HG02970 (cell line): ENCODE measurements around the gene MAOA.
"Not testable (repeated sequence)": the region's sequence is repeated elsewhere in the genome, so short reads cannot be mapped to it uniquely, and the experiment has no call there.

Source experiments
- ATAC-seq: cut with Tn5 transposase; IDR thresholded peaks from one replicate; pipeline ENCODE4 v1.9.1; 2021; ENCODE audit warnings: mild to moderate bottlenecking, moderate library complexity, moderate number of reproducible peaks; ENCODE audit not compliant: unreplicated experiment, low FRiP score

The MAOA gene

GRCh38 chrX:43656005-43656494 lies at the start of gene MAOA:
Gene MAOA (plus strand): TSS chrX:43656299. CDS start chrX:43656342, 43 bp downstream.
- ATAC-seq: no peak

- ATAC-seq: no peak
Measured at GRCh38 chrX:43612400-43612799, 43.7 kb upstream of the MAOA start.

- ATAC-seq: no peak
Measured at GRCh38 chrX:43615660-43616059, 40.4 kb upstream of the MAOA start.

- no peak for ATAC-seq
Measured at GRCh38 chrX:43618366-43619205, 37.5 kb upstream of the MAOA start.

GRCh38 chrX:43619861-43620260 lies 36.2 kb upstream of the MAOA start:
- ATAC-seq: not testable (repeated sequence)

- no peak for ATAC-seq
Measured at GRCh38 chrX:43627147-43627546, 29.0 kb upstream of the MAOA start.

- no peak for ATAC-seq
Measured at GRCh38 chrX:43627669-43628068, 28.4 kb upstream of the MAOA start.

GRCh38 chrX:43629229-43629628 lies 26.9 kb upstream of the MAOA start:
- no peak for ATAC-seq

GRCh38 chrX:43631841-43632240 lies 24.3 kb upstream of the MAOA start:
- no peak for ATAC-seq

GRCh38 chrX:43633081-43633480 lies 23.0 kb upstream of the MAOA start:
- no peak for ATAC-seq

- no peak for ATAC-seq
Measured at GRCh38 chrX:43633757-43634156, 22.3 kb upstream of the MAOA start.

- no peak for ATAC-seq
Measured at GRCh38 chrX:43640482-43640881, 15.6 kb upstream of the MAOA start.

GRCh38 chrX:43641691-43642090 lies 14.4 kb upstream of the MAOA start:
- no peak for ATAC-seq

GRCh38 chrX:43643201-43643600 lies 12.9 kb upstream of the MAOA start:
- ATAC-seq: no peak

- no peak for ATAC-seq
Measured at GRCh38 chrX:43643662-43644061, 12.4 kb upstream of the MAOA start.

GRCh38 chrX:43644124-43644701 lies 11.9 kb upstream of the MAOA start:
- ATAC-seq: no peak

GRCh38 chrX:43646800-43647199 lies 9.3 kb upstream of the MAOA start:
- ATAC-seq: no peak

- ATAC-seq: peak; percentile 87
Measured at GRCh38 chrX:43654431-43655150, 1.5 kb upstream of the MAOA start.

GRCh38 chrX:43655151-43656004 lies 721 bp upstream of the MAOA start:
- no peak for ATAC-seq

GRCh38 chrX:43657671-43658070 lies 1.6 kb downstream of the MAOA start:
- no peak for ATAC-seq
